Measurements from ENCODE around the gene CCT6A.
A peak's percentile ranks its signal among the peaks of the same experiment; 100 is the strongest.
"Not testable (repeated sequence)": the region's sequence is repeated elsewhere in the genome, so short reads cannot be mapped to it uniquely, and the experiment has no call there.

The CCT6A gene

GRCh38 chr7:56053993-56054392, 2.4 kb downstream of the CCT6A start:
- no peak for TF ChIP-seq CTCF (IDR thresholded peaks at IDR 0.05; ENCODE audit: extremely low read depth, insufficient read depth, missing control alignments)
- in situ Hi-C loops (cut with MboI; ENCODE audit: low pct_unique_long_range_greater_than_20kb, low sequenced_read_pairs, unreplicated experiment), result no loop called here
- DNase-seq (ENCODE audit: low spot score), result no peak

- TF ChIP-seq CTCF (IDR thresholded peaks at IDR 0.05; ENCODE audit: extremely low read depth, insufficient read depth, missing control alignments), result no peak
- in situ Hi-C loops (cut with MboI; ENCODE audit: low pct_unique_long_range_greater_than_20kb, low sequenced_read_pairs, unreplicated experiment), result no loop called here
- DNase-seq (ENCODE audit: low spot score), result no peak
Measured at GRCh38 chr7:56062382-56062781, 10.8 kb downstream of the CCT6A start.

- in situ Hi-C loops (cut with MboI; ENCODE audit: low pct_unique_long_range_greater_than_20kb, low sequenced_read_pairs, unreplicated experiment), result no loop called here
- TF ChIP-seq CTCF (IDR thresholded peaks at IDR 0.05; ENCODE audit: extremely low read depth, insufficient read depth, missing control alignments), result no peak
- no peak for DNase-seq (ENCODE audit: low spot score)
Measured at GRCh38 chr7:56063500-56063881, 11.9 kb downstream of the CCT6A start.

GRCh38 chr7:56063882-56064625, 12.5 kb downstream of the CCT6A start, which contains the start of gene SUMF2:
TSS of gene SUMF2 (plus strand) at chr7:56064286. CDS start at chr7:56064312, 26 bp downstream.
- DNase-seq (ENCODE audit: low spot score), result peak; percentile 96
- TF ChIP-seq CTCF (IDR thresholded peaks at IDR 0.05; ENCODE audit: extremely low read depth, insufficient read depth, missing control alignments), result peak; percentile 22
- in situ Hi-C loops (cut with MboI; ENCODE audit: low pct_unique_long_range_greater_than_20kb, low sequenced_read_pairs, unreplicated experiment), result no loop called here

GRCh38 chr7:56066376-56066775, 14.8 kb downstream of the CCT6A start:
- DNase-seq (ENCODE audit: low spot score); in situ Hi-C loops (cut with MboI; ENCODE audit: low pct_unique_long_range_greater_than_20kb, low sequenced_read_pairs, unreplicated experiment): not testable (repeated sequence)

- in situ Hi-C loops (cut with MboI; ENCODE audit: low pct_unique_long_range_greater_than_20kb, low sequenced_read_pairs, unreplicated experiment), result loop anchor here (10.0 kb wide), 1 partner anchor 70 kb away; no protein-coding TSS in a partner anchor
- TF ChIP-seq CTCF (IDR thresholded peaks at IDR 0.05; ENCODE audit: extremely low read depth, insufficient read depth, missing control alignments), result peak; percentile 84
- DNase-seq (ENCODE audit: low spot score), result peak; percentile 78
Measured at GRCh38 chr7:56074371-56074791, 22.8 kb downstream of the CCT6A start.

GRCh38 chr7:56077681-56078080, 26.1 kb downstream of the CCT6A start:
- in situ Hi-C loops (cut with MboI; ENCODE audit: low pct_unique_long_range_greater_than_20kb, low sequenced_read_pairs, unreplicated experiment), result loop anchor here (10.0 to 25.0 kb wide), 2 partner anchors 73 to 440 kb away; no protein-coding TSS in a partner anchor
- TF ChIP-seq CTCF (IDR thresholded peaks at IDR 0.05; ENCODE audit: extremely low read depth, insufficient read depth, missing control alignments), result no peak
- no peak for DNase-seq (ENCODE audit: low spot score)
